Upper lobe of right lung (tissue), 1 donor: Measurements from ENCODE around the gene GATAD2A. TPM values are rescaled to one million over a fixed set of nuclear protein-coding genes. Genes with fewer than 3 reads are reported as not detected.

Source experiments
- ATAC-seq: fragments of 200-7000 bp; cut with Tn5 transposase; one replicate; pipeline ENCODE4 v1.9.1; 2020; ENCODE audit warnings: mild to moderate bottlenecking, moderate library complexity
- DNase-seq: peaks from one replicate; pipeline ENCODE4 v3.0.0-alpha.2; 2020
- H3K27ac ChIP-seq: fragments of 200-600 bp; one replicate; pipeline ENCODE4 v1.8.0; 2022
- H3K27me3 ChIP-seq: fragments of 200-600 bp; one replicate; pipeline ENCODE4 v1.8.0; 2022; ENCODE audit warnings: mild to moderate bottlenecking
- H3K36me3 ChIP-seq: fragments of 200-600 bp; one replicate; pipeline ENCODE4 v1.8.0; 2022
- H3K4me1 ChIP-seq: fragments of 200-600 bp; one replicate; pipeline ENCODE4 v1.8.0; 2022
- H3K4me3 ChIP-seq: fragments of 200-600 bp; one replicate; pipeline ENCODE4 v1.8.0; 2022; ENCODE audit warnings: mild to moderate bottlenecking
- H3K9me3 ChIP-seq: fragments of 200-600 bp; one replicate; pipeline ENCODE4 v1.8.0; 2022
- intact Hi-C: fragments of 100-400 bp; cut with DNase I; formaldehyde crosslinking; loops from one replicate; pipeline ENCODE4 v1.11.0; 2022
- total RNA-seq: library from RNA; stranded (reverse); fragmentation: NEBNext Ultra II Directional; extraction: Animal tissue kit (Norgen Biotek cat#: 25700); gene quantifications from one replicate; pipeline ENCODE4 v1.2.1, GENCODE V29; 2021
- TF ChIP-seq, protein P1 (sequence below): fragments of 200-600 bp; IDR thresholded peaks from one replicate; pipeline ENCODE4 v1.8.0; 2022; ENCODE audit warnings: antibody characterized with exemption
- donor health status: DM: no; HTN: yes; CAD: no; lungs with severe emphysema.

Gene GATAD2A
- total RNA-seq, 1 donor from 2014 or later = 85.8 TPM

DNA sequence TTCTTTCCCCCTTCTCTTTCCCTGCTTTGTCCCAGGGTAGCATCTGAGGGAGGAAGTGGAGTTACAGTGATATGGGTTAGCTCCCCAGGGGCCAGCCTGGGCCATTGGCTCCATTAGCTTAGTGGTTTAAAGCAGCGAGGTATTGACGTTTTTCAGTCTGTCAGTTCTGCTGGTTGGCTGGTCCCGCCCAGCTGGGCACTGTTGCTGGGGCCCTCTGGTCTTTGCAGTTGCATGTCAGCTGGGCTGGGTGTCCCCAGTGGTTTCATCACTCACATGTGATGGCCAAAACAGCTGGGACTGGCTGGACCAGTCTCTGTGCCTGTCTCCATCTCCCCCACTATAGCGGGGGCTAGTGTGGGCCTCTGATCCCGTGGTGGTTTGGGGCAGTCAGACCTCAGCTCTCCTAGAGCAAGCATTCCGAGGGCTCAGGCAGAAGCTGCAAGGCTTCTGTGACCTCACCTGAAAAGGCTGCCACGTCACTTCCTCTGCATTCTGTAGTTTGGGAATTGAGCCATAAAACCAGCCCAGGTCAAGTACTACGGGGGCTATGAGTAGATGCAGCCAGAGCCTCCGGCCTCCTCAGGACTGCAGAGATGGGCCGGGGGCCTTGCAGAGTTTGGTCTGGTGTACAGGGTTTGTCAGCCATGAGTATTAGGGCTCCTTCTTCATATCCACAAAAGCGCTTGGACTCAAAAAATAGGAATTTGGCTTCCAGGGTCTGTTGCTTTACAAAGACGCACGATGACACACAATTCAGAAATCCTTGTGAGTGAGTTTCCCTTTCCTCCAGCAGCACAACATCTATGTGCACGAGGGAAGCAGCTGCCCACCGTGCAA is 79.9 kb downstream of the GATAD2A start:
- Histone ChIP-seq H3K36me3 (peaks cover 14% of the 10 kb centered on the region), H3K4me3 (no peak overlapping the region), H3K27ac (peak overlapping the region; percentile 36), H3K27me3 (no peaks in the 10 kb centered on the region), H3K4me1 (peaks cover 40% of the 10 kb centered on the region), H3K9me3 (no peaks in the 10 kb centered on the region)
- no peak for DNase-seq
- no peak for ATAC-seq
- intact Hi-C loops = loop anchor here (10.0 kb wide), 1 partner anchor 81 kb away; the partner anchor contains the start of gene GATAD2A
- TF ChIP-seq, protein P1, sequence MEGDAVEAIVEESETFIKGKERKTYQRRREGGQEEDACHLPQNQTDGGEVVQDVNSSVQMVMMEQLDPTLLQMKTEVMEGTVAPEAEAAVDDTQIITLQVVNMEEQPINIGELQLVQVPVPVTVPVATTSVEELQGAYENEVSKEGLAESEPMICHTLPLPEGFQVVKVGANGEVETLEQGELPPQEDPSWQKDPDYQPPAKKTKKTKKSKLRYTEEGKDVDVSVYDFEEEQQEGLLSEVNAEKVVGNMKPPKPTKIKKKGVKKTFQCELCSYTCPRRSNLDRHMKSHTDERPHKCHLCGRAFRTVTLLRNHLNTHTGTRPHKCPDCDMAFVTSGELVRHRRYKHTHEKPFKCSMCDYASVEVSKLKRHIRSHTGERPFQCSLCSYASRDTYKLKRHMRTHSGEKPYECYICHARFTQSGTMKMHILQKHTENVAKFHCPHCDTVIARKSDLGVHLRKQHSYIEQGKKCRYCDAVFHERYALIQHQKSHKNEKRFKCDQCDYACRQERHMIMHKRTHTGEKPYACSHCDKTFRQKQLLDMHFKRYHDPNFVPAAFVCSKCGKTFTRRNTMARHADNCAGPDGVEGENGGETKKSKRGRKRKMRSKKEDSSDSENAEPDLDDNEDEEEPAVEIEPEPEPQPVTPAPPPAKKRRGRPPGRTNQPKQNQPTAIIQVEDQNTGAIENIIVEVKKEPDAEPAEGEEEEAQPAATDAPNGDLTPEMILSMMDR = no peak

DNA sequence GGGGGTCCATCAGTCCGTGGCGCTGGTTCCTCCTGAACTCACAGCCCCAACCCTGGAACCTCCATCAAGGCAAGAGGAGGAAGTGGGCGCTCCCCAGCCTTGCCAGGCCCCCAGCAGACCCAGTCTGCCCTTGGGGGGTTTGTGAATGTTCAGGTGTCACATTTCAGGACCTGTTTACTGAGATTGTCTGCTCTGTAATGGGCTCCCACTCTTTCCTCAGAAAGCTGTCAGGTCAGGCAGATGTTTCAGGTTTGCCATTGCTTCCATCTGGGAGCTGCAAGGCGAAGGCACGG is 80.5 kb downstream of the GATAD2A start:
- Histone ChIP-seq H3K4me3 (no peak overlapping the region), H3K4me1 (peaks cover 40% of the 10 kb centered on the region), H3K9me3 (no peaks in the 10 kb centered on the region), H3K36me3 (peaks cover 11% of the 10 kb centered on the region), H3K27me3 (no peaks in the 10 kb centered on the region), H3K27ac (no peak overlapping the region)
- intact Hi-C loops = loop anchor here (10.0 kb wide), 1 partner anchor 81 kb away; the partner anchor contains the start of gene GATAD2A
- no peak for DNase-seq
- no peak for ATAC-seq
- TF ChIP-seq, protein P1 = no peak

DNA sequence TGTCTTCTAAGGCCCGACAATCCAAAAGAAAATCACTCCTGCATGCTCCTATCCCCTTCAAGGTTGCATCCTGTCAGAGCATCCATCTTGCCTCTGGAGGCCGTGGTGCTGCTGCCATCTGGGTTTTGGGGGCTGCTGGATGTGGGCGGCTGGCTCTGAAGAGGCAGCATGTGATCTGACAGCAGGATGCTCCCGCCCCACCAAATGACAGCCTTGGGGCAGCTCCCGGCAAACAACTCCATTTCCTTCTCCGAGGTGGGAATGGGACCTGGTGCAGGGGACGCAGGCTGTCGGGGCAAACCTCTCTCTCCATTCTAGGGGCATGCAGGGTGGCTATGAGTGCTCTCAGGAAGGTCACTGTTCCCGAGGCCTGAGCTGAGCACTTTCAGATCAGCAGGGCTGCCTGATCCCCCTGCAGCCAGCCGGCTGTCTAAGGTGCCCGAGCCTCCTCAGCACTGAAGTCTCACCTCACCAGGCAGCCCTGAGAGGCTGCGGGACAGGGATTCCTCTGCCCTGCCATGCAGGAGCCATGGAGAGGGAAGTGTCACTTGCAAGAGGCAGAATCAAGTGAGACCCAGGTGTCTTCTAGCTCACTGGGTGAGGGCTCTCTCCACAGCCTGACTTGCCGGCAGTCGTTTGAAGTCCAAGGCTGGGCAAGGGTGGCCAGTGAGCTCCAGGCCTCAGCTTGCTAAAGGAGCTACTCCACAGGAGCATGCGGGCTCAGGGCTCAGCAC is 81.0 kb downstream of the GATAD2A start:
- DNase-seq = no peak
- Histone ChIP-seq H3K27ac (no peak overlapping the region), H3K36me3 (peaks cover 11% of the 10 kb centered on the region), H3K9me3 (no peaks in the 10 kb centered on the region), H3K4me3 (no peak overlapping the region), H3K27me3 (no peaks in the 10 kb centered on the region), H3K4me1 (peaks cover 40% of the 10 kb centered on the region)
- ATAC-seq = no peak
- intact Hi-C loops = loop anchor here (10.0 kb wide), 1 partner anchor 82 kb away; the partner anchor contains the start of gene GATAD2A
- TF ChIP-seq, protein P1 = no peak

DNA sequence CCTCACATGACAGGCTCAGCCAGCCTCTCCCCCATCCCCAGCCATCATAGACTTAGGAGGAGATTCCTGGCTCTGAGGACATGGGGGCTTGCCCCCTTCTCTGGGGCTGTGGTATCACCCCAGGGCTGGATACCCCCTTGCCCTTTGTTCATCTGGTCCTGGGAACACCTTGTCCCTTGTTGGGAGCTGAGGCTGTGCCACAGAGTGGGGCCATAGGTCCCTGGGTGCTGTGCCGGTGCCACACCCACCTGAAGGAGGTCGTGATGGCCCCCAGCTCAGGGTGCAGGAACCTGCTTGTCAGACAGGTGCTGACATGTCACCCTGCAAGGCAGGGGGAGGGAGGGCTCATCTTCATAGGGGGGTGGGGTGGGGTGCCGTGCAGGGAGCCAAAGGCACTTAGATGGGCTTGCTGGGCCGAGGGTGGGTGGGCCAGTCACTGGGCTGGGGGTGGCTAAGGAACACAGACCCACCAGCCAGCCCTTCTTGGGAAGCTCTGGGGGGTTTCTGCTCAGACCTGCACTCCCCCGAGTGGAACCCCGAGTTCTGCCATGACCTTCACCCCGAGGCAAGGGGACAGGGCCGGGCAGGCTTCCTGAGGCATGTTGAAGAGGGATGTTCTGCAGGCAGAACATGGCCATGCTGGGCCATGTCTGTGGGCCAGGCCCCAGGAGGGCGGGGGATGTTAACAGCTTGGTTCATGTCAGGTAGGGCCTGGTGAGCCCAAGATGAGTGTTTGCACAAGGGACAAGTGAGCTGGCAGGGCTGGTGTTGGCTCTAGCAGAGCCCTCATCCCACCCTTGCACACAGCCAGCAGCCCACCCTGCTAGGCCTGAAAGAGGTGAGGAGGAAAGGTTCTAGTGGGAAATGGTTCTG is 81.8 kb downstream of the GATAD2A start:
- intact Hi-C loops = loop anchor here (10.0 kb wide), 1 partner anchor 83 kb away; the partner anchor contains the start of gene GATAD2A
- no peak overlapping the region for H3K4me3 ChIP-seq
- DNase-seq = no peak
- H3K36me3 ChIP-seq = peaks cover 14% of the 10 kb centered on the region
- H3K27ac ChIP-seq = peak overlapping the region; percentile 89
- no peaks in the 10 kb centered on the region for H3K27me3 ChIP-seq
- TF ChIP-seq, protein P1 = no peak
- peaks cover 40% of the 10 kb centered on the region for H3K4me1 ChIP-seq
- ATAC-seq = peak; percentile 16
- H3K9me3 ChIP-seq = no peaks in the 10 kb centered on the region
